Measurements from ENCODE around the gene ZC3HAV1.
"Not testable (repeated sequence)": the region's sequence is repeated elsewhere in the genome, so short reads cannot be mapped to it uniquely, and the experiment has no call there.

ZC3HAV1 gene

DNA sequence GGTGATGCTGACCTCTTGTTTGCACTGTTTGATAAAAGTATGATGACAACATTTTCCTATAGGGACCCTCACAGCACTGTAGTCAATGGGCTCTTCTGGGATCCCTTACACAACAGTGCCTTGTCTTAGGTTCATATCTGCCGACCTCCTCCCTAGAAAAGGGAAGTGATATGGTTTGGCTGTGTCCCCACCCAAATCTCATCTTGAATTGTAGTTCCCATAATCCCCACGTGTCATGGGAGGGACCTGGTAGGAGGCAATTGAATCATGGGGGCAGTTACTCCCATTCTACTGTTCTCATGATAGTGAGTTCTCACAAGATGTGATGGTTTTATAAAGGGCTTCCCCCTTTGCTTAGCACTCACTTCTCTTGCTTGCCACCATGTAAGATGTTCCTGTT, 23.1 kb downstream of the ZC3HAV1 start:
- Mint-ChIP-seq H3K4me1 (ENCODE audit: low read depth) (peaks cover 87% of the 10 kb centered on the region), H3K27me3 (no peaks in the 10 kb centered on the region), H3K27ac (peak overlapping the region; percentile 92)

DNA sequence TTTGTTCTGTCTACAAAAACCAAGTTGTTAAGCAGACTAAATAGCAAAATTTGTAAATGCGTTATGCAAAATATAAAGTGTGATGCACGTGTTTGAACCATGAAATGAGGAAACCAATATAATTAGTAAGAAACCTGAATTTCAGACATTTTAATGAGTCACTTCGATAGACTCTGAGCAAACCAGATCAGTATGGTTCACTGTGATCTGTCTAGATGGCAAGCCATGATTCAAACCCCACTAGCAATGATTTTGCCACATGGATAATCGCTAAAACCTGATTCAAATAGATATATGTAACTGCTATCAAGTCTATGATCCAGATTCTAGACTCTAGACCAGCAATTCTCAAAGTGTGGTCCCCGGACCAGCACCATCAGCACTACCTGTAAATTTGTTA, 24.8 kb downstream of the ZC3HAV1 start:
- Mint-ChIP-seq H3K4me1 (ENCODE audit: low read depth) (peaks cover 94% of the 10 kb centered on the region), H3K9me3 (peaks cover 14% of the 10 kb centered on the region), H3K36me3 (ENCODE audit: low read depth) (peaks cover 100% of the 10 kb centered on the region), H3K27me3 (no peaks in the 10 kb centered on the region), H3K4me3 (peak overlapping the region; percentile 50), H3K27ac (peak overlapping the region; percentile 92)
- DNase-seq, result no peak

More for the DNA sequence above, 23.1 kb downstream of the ZC3HAV1 start:
- H3K36me3 Mint-ChIP-seq (ENCODE audit: low read depth), result peaks cover 96% of the 10 kb centered on the region
- H3K4me3 Mint-ChIP-seq, result no peak overlapping the region
- peaks cover 14% of the 10 kb centered on the region for H3K9me3 Mint-ChIP-seq
- DNase-seq, result no peak

DNA sequence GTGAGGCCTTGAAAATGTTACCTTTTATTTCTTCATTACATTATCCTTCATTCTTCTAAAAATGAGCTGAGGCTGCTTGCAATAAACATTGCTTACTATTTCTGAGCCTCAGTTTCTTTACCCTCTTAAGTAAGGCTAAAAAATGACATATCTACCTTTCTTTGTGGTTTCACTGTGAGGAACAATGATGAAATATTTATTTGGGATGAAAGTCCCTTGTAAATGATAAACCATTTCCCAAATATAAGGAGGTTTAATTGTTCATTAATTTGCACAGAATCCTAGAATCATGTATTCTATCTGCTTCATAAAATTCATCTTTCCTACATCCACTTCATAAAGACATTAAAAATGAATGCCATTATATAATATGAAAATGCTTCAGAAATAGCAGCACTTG, 27.9 kb downstream of the ZC3HAV1 start:
- Mint-ChIP-seq H3K27ac (peak overlapping the region; percentile 86), H3K4me3 (no peak overlapping the region), H3K4me1 (ENCODE audit: low read depth) (peaks cover 92% of the 10 kb centered on the region), H3K27me3 (no peaks in the 10 kb centered on the region), H3K9me3 (peaks cover under 1% of the 10 kb centered on the region), H3K36me3 (ENCODE audit: low read depth) (peaks cover 100% of the 10 kb centered on the region)
- no peak for DNase-seq

DNA sequence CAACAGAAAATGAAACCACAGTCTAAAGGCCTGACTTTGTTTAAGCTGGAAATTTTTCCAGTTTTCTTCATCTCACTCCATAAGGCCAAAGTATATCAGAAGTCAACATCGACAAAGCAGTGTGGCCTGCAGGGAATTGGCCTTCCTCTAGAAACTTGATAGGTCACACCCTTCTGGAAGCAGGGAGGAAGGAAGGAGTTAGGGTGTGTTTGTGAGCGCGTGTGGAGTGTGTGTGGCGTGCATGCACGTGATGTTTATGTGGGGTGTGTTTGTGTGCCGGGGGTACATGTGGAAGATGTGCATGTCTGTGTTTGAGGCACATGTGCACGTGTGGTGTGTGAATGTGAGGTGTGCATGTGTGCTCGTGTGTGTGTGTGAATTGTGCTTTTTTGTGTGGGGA, 28.6 kb downstream of the ZC3HAV1 start:
- no peak for DNase-seq
- no peaks in the 10 kb centered on the region for H3K9me3 Mint-ChIP-seq
- peak overlapping the region; percentile 86 for H3K27ac Mint-ChIP-seq
- H3K4me1 Mint-ChIP-seq (ENCODE audit: low read depth), result peaks cover 90% of the 10 kb centered on the region
- H3K36me3 Mint-ChIP-seq (ENCODE audit: low read depth), result peaks cover 100% of the 10 kb centered on the region
- no peaks in the 10 kb centered on the region for H3K27me3 Mint-ChIP-seq
- H3K4me3 Mint-ChIP-seq, result peak overlapping the region; percentile 18

DNA sequence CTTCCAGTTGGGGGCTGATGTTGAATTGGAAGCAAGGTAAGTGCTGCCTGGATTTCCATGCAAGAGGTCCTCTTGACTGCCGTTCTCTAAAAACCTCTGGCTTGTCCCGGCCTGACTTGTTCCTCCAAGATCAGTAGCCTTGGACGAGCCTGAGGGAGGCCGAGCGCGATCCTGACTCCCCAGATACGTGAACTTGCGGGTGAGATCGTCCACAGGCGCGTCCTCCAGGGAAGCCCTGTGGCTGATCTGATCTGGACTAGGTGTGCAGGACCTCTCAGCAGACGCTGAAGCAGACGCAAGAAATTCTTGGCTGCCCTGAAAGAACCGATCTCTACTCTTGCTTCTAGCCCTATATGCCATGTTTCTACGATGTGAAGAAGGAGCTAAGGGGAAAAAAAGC, 29.7 kb downstream of the ZC3HAV1 start:
- H3K27ac Mint-ChIP-seq, result peak overlapping the region; percentile 86
- DNase-seq, result no peak
- peaks cover 100% of the 10 kb centered on the region for H3K36me3 Mint-ChIP-seq (ENCODE audit: low read depth)
- peaks cover 84% of the 10 kb centered on the region for H3K4me1 Mint-ChIP-seq (ENCODE audit: low read depth)
- H3K27me3 Mint-ChIP-seq, result no peaks in the 10 kb centered on the region
- H3K4me3 Mint-ChIP-seq, result no peak overlapping the region
- H3K9me3 Mint-ChIP-seq, result no peaks in the 10 kb centered on the region

DNA sequence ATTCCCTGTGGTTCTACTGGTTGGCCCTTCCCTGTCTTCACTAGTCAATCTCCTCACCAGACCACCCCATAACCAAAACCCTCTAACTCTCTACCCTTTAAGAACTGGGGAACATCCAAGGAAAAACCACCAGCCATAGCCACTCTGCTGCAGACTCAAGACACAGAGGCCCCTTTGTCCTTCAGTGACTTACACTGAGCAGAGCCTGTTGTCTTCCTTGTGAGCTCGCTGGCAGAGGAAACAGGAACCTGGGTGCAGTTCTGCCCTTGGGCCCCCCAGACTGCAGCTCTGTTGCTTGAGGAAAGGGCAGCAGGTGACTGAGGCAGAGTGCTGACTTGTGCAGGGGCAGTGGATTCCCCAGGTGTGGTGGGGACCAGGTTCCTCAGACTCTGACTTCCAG, 30.6 kb downstream of the ZC3HAV1 start:
- Mint-ChIP-seq H3K27me3 (no peaks in the 10 kb centered on the region), H3K4me1 (ENCODE audit: low read depth) (peaks cover 79% of the 10 kb centered on the region), H3K9me3 (no peaks in the 10 kb centered on the region), H3K4me3 (no peak overlapping the region), H3K36me3 (ENCODE audit: low read depth) (peaks cover 97% of the 10 kb centered on the region), H3K27ac (peak overlapping the region; percentile 86)
- DNase-seq, result no peak

DNA sequence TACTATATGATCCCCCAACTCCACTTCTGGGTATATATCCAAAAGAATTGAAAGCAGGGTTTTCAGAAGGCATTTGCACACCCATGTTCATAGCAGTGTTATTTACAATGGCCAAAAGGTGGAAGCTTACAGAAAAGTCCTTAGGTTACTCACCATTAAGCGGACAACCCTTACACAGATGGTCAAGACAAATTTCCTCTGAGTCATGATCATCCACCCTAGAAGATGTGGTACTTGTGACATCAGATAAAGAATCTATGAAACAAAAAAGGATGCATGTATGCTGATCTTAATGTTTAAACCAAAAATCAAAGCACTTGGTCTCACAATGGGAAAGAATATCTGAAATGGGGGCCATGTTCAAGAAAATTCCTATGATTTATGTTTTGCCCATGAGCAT, 31.1 kb downstream of the ZC3HAV1 start:
- DNase-seq, result no peak
- Mint-ChIP-seq H3K36me3 (ENCODE audit: low read depth) (peaks cover 97% of the 10 kb centered on the region), H3K9me3 (no peaks in the 10 kb centered on the region), H3K27ac (peak overlapping the region; percentile 86), H3K4me3 (no peak overlapping the region), H3K27me3 (no peaks in the 10 kb centered on the region), H3K4me1 (ENCODE audit: low read depth) (peaks cover 79% of the 10 kb centered on the region)

DNA sequence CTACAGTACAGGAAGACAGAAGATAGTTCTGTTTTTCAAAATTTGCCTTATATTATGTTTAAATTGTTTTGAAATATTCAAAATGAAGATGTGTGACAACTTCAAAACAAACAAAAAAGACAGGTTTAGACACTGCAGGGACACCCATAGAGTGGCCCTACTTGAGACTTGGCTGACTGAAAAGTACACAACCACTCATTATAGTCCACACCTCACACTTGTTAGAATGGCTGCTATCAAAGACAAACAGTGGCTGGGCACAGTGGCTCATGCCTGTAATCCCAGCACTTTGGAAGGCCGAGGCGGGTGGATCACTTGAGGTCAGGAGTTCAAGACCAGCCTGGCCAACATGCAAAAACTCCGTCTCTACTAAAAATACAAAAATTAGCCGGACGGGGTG, 31.8 kb downstream of the ZC3HAV1 start:
- H3K4me3 Mint-ChIP-seq, H3K9me3 Mint-ChIP-seq, H3K27me3 Mint-ChIP-seq, DNase-seq: not testable (repeated sequence)
- Mint-ChIP-seq H3K36me3 (ENCODE audit: low read depth) (peaks cover 95% of the 10 kb centered on the region), H3K4me1 (ENCODE audit: low read depth) (peaks cover 77% of the 10 kb centered on the region), H3K27ac (peak overlapping the region; percentile 86)

DNA sequence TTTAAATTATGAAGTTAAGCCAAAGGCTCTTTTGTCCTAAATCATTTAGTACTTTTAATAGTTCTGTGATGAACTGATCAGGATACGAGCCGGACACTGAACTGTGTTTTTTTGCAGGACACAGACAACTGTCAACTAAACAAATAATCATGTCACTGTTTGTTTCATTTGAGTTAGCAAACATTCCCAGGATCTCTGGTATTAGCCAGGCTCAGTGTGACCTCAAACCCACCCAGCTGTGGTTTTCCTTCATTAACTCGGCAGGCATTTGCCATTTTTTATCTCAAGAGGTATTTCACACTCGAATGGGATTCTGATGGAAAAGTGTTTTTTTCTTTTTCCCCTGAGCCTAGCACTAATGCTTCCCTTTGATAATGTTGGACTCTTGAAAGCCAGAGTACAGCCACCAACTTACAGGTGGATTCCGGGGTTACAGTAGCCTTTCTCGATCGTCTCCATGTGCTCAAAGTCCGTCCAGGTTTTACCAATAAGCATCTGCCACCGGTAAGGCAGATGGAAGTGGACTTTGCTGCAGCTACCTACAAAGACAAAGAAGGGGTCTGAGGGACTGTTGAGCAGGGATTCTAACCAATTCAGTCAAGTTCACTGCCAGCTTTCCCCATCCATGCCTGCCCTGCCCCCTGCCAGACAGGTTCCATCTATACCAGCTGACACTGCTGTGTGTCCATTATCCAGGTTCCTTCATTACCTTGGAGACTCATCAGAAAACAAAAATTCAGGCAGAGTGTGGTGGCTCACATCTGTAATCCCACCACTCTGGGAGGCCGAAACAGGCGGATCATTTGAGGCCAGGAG, 33.4 kb downstream of the ZC3HAV1 start:
- no peak overlapping the region for H3K4me3 Mint-ChIP-seq
- H3K9me3 Mint-ChIP-seq, result no peaks in the 10 kb centered on the region
- no peak for DNase-seq
- H3K4me1 Mint-ChIP-seq (ENCODE audit: low read depth), result peaks cover 75% of the 10 kb centered on the region
- H3K36me3 Mint-ChIP-seq (ENCODE audit: low read depth), result peaks cover 95% of the 10 kb centered on the region
- H3K27ac Mint-ChIP-seq, result peak overlapping the region; percentile 86
- H3K27me3 Mint-ChIP-seq, result no peaks in the 10 kb centered on the region

DNA sequence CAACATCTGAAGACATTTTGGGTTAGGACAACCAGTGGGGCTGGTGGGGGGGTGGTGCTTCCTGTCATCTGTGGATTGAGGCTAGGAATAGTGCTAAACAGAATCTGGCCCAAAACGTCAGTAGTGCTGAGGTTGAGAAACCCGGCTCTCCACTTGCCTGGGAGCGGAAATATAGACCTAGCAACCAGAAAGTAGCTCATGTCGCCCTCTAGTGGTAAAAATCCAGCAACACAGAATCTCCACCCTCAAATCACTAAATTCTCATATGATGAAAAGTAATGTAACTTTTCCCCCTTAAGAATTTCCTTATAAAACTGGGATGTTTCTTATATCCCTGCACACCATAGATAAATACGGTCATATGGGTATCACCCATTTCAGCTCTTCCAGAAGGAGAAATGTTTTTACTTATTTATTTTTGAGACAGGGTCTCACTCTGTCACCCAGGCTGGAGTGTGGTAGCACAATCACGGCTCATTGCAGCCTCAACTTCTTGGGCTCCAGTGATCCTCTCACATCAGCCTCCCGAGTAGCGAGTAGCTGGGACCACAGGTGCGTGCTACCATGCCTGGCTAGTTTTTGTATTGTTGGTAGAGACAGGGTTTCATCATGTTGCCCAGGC, 34.4 kb downstream of the ZC3HAV1 start:
- peaks cover 88% of the 10 kb centered on the region for H3K36me3 Mint-ChIP-seq (ENCODE audit: low read depth)
- H3K27me3 Mint-ChIP-seq, result no peaks in the 10 kb centered on the region
- no peaks in the 10 kb centered on the region for H3K9me3 Mint-ChIP-seq
- H3K27ac Mint-ChIP-seq, result peak overlapping the region; percentile 91
- peak overlapping the region; percentile 51 for H3K4me3 Mint-ChIP-seq
- DNase-seq, result peak; percentile 67
- peaks cover 67% of the 10 kb centered on the region for H3K4me1 Mint-ChIP-seq (ENCODE audit: low read depth)

DNA sequence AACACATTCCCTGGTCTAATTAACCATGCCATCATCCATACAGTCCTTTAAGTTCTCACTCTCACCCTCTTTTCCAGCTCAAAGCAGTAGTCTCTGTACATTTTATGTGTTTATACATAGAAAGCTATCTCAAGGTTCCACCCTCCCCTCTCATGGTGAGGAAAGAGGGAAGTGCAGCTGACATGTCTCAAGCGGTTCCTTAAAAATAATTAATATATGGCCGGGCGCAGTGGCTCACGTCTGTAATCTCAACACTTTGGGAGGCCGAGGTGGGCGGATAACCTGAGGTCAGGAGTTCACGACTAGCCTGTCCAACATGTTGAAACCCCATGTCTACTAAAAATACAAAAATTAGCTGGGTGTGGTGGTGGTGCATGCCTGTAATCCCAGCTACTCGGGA, 36.7 kb downstream of the ZC3HAV1 start:
- no peaks in the 10 kb centered on the region for H3K27me3 Mint-ChIP-seq
- peak overlapping the region; percentile 90 for H3K27ac Mint-ChIP-seq
- H3K4me1 Mint-ChIP-seq (ENCODE audit: low read depth), result peaks cover 60% of the 10 kb centered on the region
- H3K9me3 Mint-ChIP-seq, result no peaks in the 10 kb centered on the region
- DNase-seq, result no peak
- peaks cover 86% of the 10 kb centered on the region for H3K36me3 Mint-ChIP-seq (ENCODE audit: low read depth)
- H3K4me3 Mint-ChIP-seq, result no peak overlapping the region

DNA sequence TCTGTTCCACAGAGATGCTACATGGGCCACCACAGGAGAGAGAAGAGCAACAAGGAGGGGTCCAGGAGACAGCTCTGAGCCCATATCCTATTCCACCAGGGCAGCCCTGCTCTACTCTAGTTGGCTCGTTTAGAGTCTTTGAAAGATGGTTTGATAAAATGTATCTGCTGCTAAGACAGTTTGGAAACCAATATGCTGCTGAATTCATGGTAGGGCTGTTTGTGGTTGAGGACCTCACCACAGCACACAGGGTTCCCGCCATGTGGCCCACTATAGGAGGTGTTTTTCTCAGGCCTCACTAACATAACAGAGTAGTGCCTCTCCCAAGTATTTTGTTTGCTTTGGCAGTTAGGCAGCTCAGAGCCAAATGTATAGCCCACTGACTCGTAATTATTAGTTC, 37.8 kb downstream of the ZC3HAV1 start:
- no peaks in the 10 kb centered on the region for H3K27me3 Mint-ChIP-seq
- H3K36me3 Mint-ChIP-seq (ENCODE audit: low read depth), result peaks cover 86% of the 10 kb centered on the region
- H3K4me3 Mint-ChIP-seq, result peak overlapping the region; percentile 23
- peaks cover 58% of the 10 kb centered on the region for H3K4me1 Mint-ChIP-seq (ENCODE audit: low read depth)
- no peaks in the 10 kb centered on the region for H3K9me3 Mint-ChIP-seq
- DNase-seq, result no peak
- peak overlapping the region; percentile 90 for H3K27ac Mint-ChIP-seq

DNA sequence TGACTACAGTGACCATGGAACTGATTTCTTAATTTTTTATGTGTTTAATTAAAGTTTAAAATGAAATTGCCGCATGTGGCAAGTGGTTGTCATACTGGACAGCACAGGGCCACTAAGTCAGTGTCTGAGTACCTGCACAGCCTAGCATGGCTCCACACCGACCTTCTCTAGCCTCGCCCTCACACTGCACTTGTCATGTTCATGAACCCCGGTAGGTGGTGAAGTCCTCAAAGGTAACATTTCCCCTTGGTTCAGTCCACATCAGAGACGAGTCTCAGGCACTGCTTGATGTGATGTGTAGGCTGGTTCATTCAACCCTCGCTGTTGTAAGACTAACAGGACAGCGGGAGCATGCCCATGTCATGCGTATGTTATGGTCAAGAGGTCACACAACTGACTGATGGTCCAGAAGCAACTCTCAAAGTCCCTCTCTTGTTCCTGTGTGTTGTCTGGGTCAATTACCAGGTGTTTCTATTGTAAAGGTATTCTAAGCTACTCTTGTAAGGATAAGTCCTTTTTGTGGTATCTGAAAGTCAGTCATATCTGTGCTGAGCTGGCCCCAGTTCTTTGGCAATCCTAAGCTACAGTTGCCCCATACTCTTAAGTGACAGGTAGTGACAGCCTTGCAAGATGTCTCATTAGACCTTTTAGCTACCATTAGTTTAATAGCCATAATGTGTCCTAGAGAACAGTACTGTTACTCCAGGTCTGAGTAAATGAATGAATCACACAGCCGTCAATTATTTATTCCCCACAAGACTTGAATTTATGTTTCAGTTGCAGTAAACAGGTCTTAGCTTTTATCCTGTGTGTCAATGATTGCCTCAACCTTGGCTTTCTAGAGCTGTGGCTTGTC, 40.7 kb downstream of the ZC3HAV1 start:
- DNase-seq, result no peak
- H3K4me1 Mint-ChIP-seq (ENCODE audit: low read depth), result peaks cover 70% of the 10 kb centered on the region
- H3K27me3 Mint-ChIP-seq, result no peaks in the 10 kb centered on the region
- H3K36me3 Mint-ChIP-seq (ENCODE audit: low read depth), result peaks cover 89% of the 10 kb centered on the region
- no peak overlapping the region for H3K4me3 Mint-ChIP-seq
- H3K27ac Mint-ChIP-seq, result peak overlapping the region; percentile 79
- no peaks in the 10 kb centered on the region for H3K9me3 Mint-ChIP-seq

DNA sequence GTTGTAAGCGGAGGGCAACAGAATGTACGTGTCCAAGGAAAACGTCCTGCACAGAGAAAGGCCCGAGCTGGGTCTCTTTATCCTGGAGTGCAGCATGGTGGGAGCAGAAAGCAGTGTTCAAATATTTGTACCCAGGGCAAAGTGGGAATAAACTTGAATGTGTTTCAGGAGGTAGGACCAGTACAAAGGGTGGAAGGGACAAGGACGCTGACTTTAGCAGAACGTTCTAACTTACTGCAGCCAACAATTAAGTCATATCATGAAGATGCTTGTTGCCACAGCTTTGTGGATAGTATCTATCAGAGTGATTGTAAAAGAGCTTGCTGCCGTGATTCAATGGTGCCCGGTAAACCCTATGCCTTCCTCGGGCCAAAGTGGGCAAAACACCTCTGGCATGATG, 43.2 kb downstream of the ZC3HAV1 start:
- Mint-ChIP-seq H3K4me1 (ENCODE audit: low read depth) (peaks cover 69% of the 10 kb centered on the region), H3K27ac (peak overlapping the region; percentile 88), H3K27me3 (no peaks in the 10 kb centered on the region), H3K36me3 (ENCODE audit: low read depth) (peaks cover 90% of the 10 kb centered on the region), H3K4me3 (no peak overlapping the region), H3K9me3 (no peaks in the 10 kb centered on the region)
- DNase-seq, result no peak

Measured in activated T-cell treated with anti-CD3 and anti-CD28 coated beads, Interleukin-2, amount 50 U/mL, for 24 hours (primary cell).